ENCODE data around the gene CNTNAP2.

The CNTNAP2 gene

DNA sequence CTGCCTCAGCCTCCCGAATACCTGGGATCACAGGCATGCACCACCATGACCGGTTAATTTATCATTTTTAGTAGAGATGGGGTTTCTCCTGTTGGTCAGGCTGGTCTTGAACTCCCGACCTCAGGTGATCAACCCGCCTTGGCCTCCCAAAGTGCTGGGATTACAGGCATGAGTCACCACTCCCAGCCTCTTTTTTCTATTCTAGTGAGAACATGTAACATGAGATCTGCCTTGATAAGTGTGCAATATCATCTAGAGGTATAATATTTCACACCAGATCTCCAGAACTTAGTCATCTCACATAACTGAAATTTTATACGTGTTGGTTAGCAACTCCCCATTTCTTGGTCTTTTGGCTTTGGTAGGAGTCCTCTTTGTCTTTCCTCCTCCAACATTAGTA, 656.9 kb downstream of the CNTNAP2 start:
- no peak for DNase-seq (ENCODE audit: low read depth)

DNA sequence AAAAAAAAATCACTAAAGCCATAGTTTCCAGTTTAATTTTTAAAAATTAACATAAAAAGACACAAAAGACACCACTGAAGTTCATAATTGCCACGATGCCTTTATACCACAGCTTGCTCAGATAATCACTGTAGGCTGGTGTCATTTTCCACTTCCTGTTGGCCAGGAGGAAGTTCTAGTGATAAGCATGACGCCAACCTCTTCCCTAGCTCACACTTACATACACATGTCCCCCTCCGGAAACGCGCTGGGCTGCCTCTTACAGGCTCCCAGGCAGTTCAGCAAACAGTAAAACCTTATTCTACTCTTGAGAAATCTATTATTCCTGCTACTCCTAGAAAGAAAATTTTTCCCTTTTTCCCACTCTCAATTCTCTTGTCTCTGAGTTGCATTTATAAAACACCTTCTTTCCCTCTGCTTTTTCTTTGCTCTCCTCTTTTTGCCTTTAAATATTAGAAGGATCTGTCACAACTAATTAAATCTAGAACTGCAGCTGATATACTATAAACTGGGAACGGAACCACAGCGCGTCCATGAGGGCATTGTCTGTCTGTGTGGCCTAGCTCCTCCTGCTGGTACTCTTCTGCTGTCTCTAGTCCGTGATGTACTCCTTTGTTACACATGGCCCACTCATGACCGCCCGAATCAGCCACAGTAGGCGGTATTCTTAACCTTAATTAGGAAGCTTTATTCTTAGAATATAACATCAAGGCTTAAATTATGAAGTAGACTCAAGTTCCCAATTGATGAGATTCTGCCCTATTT, 664.9 kb downstream of the CNTNAP2 start:
- DNase-seq (ENCODE audit: low read depth): no peak

DNA sequence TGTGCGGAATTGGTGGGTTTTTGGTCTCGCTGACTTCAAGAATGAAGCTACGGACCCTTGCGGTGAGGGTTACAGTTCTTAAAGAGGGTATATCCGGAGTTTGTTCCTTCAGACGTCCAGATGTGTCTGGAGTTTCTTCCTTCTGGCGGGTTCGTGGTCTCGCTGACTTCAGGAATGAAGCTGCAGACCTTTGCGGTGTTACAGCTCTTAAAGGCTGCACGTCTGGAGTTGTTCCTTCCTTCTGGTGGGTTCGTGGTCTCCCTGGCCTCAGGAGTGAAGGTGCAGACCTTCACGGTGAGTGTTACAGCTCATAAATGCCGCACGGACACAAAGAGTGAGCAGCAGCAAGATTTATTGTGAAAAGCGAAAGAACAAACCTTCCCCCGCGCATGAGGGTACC, 670.7 kb downstream of the CNTNAP2 start:
- no peak for DNase-seq (ENCODE audit: low read depth)

DNA sequence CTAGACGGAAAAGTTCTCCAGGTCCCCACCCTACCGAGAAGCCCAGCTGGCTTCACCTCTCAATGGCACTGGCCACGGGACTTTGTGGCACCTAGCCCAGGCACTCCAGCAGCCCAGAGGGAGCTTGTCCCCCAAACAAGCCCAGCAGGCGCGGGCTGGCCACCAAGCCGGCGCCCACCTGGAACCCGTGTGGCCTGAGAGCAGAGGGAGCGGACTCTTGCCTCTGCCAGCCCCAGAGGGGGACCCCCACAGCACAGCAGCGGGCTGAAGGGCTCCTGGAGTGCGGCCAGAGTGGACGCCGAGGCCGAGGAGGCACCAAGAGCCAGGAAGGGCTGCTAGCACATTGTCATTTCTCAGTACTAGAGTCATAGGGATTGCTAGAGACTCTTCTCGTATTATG, 671.4 kb downstream of the CNTNAP2 start:
- DNase-seq (ENCODE audit: low read depth): no peak

DNA sequence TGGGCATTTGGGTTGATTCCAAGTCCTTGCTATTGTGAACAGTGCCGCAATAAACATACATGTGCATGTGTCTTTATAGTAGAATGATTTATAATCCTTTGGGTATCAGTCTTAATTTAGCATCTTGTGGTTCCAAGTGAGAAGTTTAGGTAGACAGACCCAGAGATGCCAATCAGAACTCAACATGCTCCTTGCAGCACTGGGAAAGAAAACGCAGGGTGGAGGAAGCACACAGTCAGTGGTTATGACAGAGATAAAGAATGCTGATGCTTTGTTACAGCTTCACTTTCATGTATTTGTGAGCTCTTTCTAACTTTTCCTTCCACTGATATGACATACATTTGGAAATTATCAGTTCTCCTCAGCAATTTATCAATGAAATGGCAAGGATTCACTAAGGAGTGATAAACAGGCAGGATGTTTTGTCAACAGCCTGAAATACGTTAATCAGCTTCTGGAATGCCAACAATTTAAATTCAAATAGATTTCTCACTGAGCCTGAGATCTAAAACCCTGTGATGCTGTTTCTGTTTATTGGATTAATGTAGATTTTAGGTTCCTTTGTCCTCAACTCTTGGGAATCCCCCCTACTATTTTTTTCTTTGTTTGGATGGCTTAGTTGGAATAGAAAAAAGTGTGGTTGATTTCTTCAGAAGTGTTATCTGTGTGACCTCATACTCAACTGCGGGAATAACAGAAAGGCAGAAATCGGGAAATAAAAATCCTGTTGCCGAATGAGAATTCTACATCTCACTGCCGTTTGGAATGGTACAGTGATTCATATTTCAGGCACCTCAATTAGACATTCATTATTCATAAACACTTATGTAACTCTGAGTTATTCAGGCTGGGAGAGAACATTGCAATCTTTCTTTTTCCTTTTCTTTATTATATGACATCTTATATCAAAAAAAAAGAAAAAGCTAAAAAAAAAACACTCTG, 675.0 kb downstream of the CNTNAP2 start:
- DNase-seq (ENCODE audit: low read depth): no peak

DNA sequence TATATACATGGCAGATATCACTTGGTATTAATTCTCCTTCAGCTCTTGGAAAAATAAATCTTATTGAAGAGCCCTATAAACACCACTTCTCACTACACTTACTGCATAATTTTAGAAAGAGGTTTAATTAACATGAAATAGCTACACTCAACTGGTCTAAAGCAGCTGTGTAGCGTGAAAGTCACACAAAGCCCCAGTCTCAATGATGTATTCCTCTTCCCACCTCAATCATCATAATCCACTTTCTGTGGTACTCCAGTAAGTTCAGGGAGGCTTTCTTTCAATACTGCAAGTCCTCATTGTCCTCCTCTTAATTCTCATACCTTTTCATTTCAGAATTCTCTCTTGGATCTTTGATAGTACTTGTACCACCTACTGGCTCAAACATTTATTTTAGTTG, 688.0 kb downstream of the CNTNAP2 start:
- DNase-seq (ENCODE audit: low read depth): no peak

DNA sequence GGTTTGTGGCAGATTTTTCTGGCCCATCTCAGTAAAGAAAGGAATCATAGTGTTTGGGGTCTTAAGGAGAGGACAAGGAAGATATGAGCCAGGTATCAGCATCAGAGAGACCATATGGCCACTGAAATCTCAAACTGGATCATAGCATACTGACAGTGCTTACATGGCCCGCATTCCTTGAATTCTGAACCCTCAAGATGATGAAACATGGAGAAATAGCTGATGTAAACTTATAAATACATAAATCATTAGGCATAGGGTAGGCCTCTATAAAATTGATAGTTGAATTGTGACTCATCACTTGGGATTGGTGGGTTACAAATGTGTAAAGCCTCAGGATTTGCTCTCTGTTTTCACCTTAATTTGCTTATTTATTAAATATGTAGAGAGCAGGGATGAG, 688.5 kb downstream of the CNTNAP2 start:
- no peak for DNase-seq (ENCODE audit: low read depth)

DNA sequence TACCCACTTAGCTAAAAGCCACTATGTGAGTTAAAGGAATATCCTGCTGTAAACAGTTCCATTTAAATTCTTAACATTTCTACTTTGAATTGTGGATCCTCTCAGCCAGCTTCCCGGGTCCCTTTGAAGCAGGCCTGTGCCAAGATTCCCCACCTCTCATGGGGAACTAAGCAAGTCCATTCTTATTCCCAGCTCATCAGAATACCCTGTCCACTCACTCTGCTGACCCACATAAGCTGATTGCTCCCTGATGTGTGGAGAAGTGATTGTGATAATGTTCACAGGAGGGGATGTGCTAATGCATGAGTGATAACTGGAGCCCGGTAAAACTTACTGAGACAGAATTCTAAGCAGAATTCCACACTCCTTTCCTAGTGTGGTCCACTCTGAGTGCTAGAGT, 709.7 kb downstream of the CNTNAP2 start:
- DNase-seq (ENCODE audit: low read depth): no peak

DNA sequence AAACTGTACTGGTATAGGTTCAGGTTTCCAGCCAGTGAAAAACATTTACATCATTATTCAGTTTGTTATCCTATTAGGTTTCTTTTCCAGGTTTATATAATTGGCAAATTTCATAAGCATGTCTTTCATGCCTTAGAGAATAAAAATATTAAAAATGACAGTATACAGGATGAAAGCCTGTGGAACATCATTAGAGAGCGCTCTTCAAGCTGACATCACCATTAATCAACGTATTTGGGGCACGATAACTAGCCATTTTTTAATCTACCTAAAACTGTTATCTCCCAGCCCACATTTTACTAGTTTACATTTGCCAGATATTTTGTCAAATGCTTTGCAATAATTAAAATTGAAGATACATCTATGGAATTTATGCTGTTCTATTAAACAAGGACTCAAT, 714.1 kb downstream of the CNTNAP2 start:
- DNase-seq (ENCODE audit: low read depth): no peak

DNA sequence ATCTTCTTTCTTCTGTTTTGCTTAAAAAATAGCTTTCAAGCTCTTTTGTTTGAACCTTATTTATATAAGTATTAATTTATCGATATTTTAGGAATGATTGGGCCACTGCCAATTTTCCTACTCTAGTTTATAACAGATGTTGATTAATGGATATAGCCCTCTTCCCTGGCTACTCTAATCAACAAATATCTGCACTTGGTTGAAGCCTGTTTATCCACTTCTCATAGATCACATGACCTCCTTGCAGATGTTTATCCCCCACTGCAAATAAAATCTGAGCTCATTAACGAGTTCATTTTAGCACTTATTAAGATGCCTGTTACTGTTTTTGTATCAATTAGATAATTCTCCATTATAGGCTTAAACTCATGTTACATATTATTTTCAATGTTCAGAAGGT, 715.3 kb downstream of the CNTNAP2 start:
- no peak for DNase-seq (ENCODE audit: low read depth)

DNA sequence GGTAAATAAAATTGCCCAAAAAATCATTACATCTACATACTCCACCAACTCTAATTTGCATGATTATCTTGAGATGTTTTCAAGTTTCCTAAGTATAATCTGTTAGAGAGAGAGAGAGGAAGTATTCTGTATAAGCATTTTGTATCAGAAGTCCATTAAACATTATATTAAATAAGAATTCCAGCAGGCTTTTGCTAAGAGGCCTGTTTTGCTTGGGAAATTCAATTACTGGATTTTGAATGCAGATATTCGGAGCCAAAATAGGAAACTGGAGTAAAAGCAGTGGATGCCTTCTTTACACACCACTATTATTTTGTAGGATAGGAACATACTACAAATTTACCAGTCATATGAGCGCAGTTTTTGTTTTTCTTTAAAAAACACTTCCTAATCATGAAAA, 727.8 kb downstream of the CNTNAP2 start:
- DNase-seq (ENCODE audit: low read depth): no peak

DNA sequence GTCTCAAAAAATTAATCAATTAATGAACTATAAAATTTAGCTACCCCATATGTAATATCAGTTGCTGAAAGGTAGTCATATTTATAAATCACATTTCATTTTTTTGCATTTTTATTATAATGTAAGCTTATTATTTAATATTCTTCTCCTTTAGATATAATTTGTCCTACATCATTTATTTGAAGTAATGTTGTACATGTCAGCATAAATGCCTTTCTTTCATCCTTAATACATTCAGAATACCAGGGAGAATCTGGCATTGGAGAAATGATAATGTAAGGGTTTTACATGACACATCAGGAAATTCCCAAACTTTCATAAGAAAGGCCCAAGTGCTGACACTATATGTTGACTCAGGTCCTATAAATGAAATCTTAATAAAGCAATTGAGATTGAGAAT, 742.1 kb downstream of the CNTNAP2 start:
- DNase-seq (ENCODE audit: low read depth): no peak

DNA sequence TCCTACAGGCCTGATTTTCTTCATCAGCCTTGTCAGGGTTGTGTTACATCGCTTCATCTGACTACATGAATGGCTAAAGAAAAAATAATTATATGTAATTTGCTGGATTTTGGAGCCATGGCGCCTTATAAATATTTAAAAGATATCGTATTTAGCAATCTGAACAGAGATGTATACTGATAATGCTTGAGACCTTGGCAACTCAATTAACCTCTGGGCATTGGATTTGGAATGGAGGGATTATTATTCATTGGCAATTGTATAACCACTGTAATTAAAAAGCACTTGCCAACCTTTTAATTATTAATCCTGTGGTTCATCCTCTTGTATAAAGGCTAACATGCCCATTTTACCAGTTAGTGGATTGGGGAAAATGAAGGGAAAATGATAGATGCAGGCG, 745.1 kb downstream of the CNTNAP2 start:
- DNase-seq (ENCODE audit: low read depth): no peak

DNA sequence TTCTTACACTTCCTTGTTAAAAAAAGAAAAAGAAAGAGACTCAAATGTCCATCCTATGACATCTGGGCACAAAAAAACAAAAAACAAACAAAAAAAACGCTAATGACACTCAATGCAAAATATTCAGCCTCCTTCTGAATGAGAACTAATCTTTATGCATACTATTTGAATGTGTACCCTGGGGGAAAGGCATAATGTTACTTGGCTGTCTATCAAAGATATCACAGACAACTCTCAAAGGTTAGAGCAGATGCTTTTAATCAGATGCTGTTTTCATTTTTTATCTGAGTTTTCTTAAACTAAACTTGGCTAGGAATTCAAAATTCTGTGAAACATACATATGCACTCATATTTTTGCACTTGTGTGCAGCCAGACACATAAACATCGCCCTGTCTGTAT, 745.8 kb downstream of the CNTNAP2 start:
- DNase-seq (ENCODE audit: low read depth): no peak

DNA sequence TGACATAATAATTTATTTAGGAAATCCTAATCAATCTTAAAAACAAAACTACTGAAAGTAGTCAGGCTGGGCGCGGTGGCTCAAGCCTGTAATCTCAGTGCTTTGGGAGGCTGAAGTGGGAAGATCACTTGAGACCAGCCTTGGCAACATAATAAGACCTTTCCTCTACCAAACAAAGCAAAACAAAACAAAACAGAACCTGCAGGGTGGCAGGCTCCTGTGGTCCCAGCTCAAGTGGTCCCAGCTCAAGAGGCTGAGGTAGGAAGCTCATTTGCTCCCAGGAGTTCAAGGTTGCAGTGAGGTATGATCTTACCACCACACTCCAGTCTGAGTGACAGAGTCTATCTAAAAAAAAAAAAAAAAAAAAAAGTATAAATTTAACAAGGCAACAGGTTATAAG, 748.0 kb downstream of the CNTNAP2 start:
- no peak for DNase-seq (ENCODE audit: low read depth)

DNA sequence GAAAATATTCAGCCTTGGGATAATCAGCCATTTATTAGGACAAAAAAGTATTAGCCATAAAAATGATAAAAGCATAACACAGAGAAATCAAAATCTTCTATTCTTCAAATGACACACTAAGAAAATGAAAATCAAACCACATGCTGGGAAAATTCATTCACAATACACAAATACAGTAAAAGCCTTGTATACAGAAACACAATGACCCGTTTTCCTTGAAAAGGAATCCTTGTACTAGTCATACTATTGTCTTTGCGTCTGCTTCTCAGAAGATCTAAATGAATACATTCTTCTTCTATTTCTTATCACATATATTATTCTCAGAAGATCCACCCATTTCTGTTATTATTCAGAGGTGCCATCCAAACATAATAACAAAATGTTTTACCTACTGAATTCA, 749.1 kb downstream of the CNTNAP2 start:
- no peak for DNase-seq (ENCODE audit: low read depth)

DNA sequence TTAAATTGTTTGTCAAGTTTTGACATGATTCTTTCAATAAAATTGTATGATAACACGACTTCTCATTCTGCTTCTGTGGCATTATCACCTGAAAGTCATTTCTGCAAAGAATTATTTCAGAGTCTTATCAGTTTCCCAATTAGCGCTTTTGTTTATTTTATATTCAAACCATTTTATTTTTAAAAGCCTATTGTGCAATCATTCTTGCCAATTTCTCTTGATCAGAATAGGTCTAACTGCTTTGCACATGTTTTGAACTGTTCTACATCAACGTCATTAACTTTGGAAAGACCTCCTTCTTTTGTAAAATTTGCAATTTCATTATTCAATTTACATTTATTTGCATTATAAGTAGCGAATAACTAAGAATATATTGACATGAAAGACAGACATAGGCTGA, 758.1 kb downstream of the CNTNAP2 start:
- no peak for DNase-seq (ENCODE audit: low read depth)

DNA sequence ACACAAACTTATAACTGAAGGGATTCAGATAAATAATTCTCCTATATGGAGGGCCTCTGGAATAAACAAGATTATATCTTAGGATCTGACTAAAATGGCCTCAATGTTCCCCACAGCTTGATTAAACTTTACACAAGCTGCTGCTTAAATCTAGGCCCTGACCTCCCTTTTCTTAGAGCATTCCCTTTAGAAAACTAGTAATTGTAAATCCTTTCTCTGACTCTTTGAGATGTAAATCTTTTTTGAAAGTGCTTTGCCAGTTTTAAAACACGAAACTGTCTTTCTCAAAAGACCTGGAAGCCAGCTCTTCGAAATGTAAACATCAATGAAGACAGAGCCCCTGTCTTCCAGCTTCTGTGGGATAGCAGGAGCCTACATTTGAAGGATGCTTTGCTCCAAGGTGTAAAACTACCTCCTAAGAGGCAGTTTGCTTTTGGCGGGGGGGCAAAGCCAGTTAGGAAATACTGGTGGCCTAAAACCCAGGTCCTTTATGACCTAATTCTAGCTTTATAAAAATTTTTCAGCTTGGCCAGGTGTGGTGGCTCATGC, 758.7 kb downstream of the CNTNAP2 start:
- no peak for DNase-seq (ENCODE audit: low read depth)

DNA sequence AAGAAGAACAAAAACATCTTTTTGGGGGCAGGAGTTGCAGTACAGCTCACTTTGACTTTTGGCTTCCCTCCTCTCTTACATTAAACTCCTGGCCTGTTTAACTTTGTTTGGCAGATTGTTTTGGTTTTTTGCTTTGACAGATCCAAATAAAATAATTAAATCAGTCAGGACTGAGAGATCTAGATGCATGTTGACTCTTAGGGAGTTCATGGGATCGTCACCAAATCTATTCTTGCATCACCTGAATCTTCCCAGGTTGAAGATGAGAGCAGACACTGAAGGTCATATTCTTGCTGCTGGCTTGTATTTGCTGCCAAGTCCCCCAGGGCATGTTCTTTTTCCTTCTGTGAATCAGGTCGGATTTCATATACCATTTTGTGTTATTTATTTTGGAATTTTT, 759.4 kb downstream of the CNTNAP2 start:
- no peak for DNase-seq (ENCODE audit: low read depth)

DNA sequence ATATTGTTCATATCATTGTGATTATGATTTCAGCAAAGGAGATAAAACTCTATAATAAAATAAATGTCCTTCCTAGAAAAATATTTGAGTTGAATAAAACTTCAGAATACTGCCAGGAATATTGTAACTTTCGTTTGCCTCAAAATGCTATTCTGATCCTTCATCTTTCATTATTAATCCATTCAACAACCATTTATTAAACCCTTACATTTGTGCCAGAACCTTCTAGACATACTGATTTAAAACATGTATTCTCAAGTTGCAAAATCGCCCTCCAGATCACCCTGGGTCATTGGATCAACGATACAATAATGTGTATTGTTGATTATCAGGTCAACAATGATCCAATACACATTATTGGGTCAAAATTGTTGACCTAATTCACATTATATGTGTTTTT, 759.8 kb downstream of the CNTNAP2 start:
- no peak for DNase-seq (ENCODE audit: low read depth)

DNA sequence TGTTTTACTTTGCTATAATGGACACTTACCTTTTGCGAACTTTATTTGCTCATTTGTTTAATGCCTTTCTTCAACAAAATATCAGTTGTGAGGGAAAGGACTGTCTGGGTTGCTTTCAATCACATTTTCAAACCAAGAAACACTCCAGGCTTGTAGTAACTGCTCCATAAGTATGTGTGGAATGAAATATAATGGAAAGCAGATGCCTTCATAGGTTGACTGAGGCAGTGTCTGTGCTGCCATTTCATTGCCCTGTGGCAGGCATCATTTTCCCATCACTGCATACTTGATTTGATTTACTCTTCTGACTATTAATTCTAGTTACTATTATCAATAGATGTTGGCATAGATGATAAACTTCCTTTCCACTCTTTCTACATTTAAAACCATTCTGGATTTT, 762.3 kb downstream of the CNTNAP2 start:
- DNase-seq (ENCODE audit: low read depth): no peak

DNA sequence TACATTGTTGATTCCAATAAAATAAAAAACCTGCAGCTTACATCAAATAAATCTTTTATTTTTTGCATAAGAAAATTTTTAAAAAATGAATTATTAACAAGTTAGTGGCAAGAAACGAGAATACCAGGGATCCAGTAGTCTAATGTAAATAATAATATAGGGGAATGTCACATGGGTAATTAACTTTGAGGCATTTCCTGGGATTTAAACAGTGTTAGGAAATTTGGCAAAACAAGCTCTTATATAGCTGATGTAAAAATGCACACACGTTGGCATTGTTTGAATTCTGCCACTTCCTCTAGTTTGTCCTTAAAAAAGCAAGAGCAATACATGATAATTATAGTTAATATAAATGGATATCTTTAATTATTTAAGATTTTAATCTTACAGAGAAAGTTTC, 768.6 kb downstream of the CNTNAP2 start:
- no peak for DNase-seq (ENCODE audit: low read depth)

Data from activated T-helper 9 cell treated with anti-CD3 and anti-CD28 coated beads, Interleukin-2, amount 50 U/mL, for 16 hours (primary cell).